ENCODE measurements around the gene ISCU. TPM values are rescaled to one million over a fixed set of nuclear protein-coding genes. Genes with fewer than 3 reads are reported as not detected.

Gene ISCU
- total RNA-seq, 4 donors from 2014 or later = 232 to 337 (median 249) TPM

DNA sequence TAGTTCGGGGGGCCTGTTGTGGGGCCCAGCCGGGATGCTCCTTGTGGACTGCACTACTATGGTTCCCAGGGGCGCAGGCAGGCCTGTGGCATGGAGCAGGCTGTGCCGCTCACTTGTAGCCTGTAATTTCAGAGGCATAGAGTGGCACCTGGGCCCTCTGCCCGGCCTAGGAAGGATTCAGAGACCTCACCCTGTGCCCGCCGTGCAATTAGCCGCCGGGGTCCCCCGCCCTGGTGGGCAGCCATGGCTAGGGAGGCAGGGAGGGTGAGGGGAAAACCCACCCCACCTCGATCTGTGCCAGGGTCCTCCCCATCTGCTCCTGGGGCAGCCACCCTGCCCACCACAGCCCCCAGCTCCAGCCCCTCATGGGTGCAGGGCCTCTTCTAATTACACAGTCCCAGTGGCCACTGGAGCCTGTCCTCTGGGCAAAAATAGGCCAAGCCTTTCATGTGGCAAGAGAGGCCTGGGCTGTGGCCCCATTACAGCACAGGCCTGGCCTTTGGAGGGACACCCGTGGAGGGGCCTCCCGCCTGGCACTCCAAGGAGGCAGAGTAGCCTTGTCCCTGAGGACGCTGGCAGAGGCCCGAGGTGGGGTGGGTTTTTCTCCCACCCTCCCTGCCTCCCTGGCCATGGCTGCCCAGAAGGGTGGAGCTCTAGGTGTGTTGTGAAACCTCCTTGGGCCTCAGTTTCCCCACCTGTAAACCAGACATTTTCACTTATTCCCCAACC is 40.7 kb downstream of the ISCU start:
- H3K4me3 ChIP-seq = no peak overlapping the region
- no peaks in the 10 kb centered on the region for H3K9me3 ChIP-seq
- H3K4me1 ChIP-seq = no peaks in the 10 kb centered on the region
- TF ChIP-seq CTCF (IDR thresholded peaks at IDR 0.05 in 4 of 5, conservative IDR thresholded peaks at IDR 0.05 in 1 of 5) = no peak
- no peak for TF ChIP-seq POLR2A (IDR thresholded peaks at IDR 0.05)
- intact Hi-C loops (cut with DNase I; ENCODE audit: low total_unique reads) = no loop called here
- H3K27me3 ChIP-seq = no peaks in the 10 kb centered on the region
- H3K36me3 ChIP-seq = no peaks in the 10 kb centered on the region
- DNase-seq (no peak), ATAC-seq (no peak)
- in situ Hi-C loops (cut with MboI; ENCODE audit: low sequenced_read_pairs in 4 of 4) = no loop called here
- no peak overlapping the region for H3K27ac ChIP-seq

DNA sequence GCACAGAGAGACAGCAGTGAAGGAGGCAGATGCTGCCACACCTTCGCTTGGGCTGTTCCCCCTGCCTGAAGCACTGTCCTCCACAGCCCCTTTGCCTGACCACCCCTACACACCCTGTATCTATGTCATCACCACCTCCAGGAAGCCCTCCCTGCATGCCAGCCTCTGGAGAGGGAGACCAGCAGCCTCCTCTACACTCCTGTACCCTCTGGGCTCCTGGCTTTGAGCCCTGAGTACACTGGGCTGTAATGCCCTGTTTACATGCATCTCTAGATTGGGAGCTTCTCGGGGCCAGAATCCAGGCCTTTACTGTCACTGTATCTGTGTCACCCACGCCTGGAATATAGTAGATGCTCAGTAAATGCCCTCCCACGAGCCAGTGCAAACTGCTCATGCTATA is 41.3 kb downstream of the ISCU start:
- H3K4me1 ChIP-seq = no peaks in the 10 kb centered on the region
- in situ Hi-C loops (cut with MboI; ENCODE audit: low sequenced_read_pairs in 4 of 4) = no loop called here
- intact Hi-C loops (cut with DNase I; ENCODE audit: low total_unique reads) = no loop called here
- DNase-seq (no peak), ATAC-seq (no peak)
- H3K27ac ChIP-seq = no peak overlapping the region
- no peaks in the 10 kb centered on the region for H3K27me3 ChIP-seq
- no peak for TF ChIP-seq POLR2A (IDR thresholded peaks at IDR 0.05)
- TF ChIP-seq CTCF (IDR thresholded peaks at IDR 0.05 in 4 of 5, conservative IDR thresholded peaks at IDR 0.05 in 1 of 5) = no peak
- H3K36me3 ChIP-seq = no peaks in the 10 kb centered on the region
- no peaks in the 10 kb centered on the region for H3K9me3 ChIP-seq
- H3K4me3 ChIP-seq = no peak overlapping the region

DNA sequence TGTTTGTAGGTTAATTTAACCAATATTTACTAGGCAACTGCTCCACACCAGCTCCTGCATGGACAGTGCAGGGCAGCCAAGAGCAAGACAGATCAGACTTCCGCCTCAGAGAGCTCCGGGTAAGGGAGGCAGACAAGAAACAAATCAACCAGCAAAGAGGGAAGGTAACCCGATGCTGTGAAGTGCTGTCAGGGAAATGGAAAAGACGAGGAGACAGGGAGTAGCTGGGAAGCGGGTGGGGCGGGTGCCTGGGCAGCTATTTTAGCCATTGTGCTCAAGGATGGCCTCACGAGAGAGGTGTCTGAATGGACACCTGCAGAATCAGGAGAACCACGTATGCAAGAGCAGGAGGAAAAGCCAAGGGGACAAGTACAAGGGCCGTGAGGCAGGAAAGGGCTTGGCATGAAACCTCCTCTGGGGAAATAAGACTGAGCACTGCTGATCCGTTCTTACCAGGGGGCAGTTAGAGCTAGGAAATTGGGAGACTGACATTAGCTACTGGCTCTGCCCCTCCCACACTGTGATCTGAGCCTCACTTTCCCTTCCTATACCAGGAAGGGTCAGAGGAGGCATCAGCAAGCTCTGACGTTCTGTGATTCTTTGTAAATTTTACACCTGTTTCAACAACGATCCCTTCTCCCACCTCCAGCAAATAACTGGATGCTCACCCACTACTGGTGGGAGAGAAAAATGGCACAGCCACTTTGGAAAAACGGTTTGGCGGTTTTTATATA is 42.0 kb downstream of the ISCU start:
- no peak overlapping the region for H3K4me3 ChIP-seq
- in situ Hi-C loops (cut with MboI; ENCODE audit: low sequenced_read_pairs in 4 of 4) = no loop called here
- intact Hi-C loops (cut with DNase I; ENCODE audit: low total_unique reads) = no loop called here

GRCh38 chr12:108605000-108605689 is 42.7 kb downstream of the ISCU start:
- Histone ChIP-seq H3K4me3 (no peak overlapping the region), H3K9me3 (no peaks in the 10 kb centered on the region), H3K27ac (no peak overlapping the region), H3K27me3 (no peaks in the 10 kb centered on the region), H3K36me3 (no peaks in the 10 kb centered on the region), H3K4me1 (no peaks in the 10 kb centered on the region)
- no peak for ATAC-seq
- DNase-seq = no peak
- intact Hi-C loops (cut with DNase I; ENCODE audit: low total_unique reads) = no loop called here
- in situ Hi-C loops (cut with MboI; ENCODE audit: low sequenced_read_pairs in 4 of 4) = no loop called here
- TF ChIP-seq CTCF (IDR thresholded peaks at IDR 0.05 in 4 of 5, conservative IDR thresholded peaks at IDR 0.05 in 1 of 5) (no peak), POLR2A (IDR thresholded peaks at IDR 0.05) (no peak)

More for the DNA sequence above, 42.0 kb downstream of the ISCU start:
- ATAC-seq (no peak), DNase-seq (no peak)
- H3K4me1 ChIP-seq = no peaks in the 10 kb centered on the region
- H3K9me3 ChIP-seq = no peaks in the 10 kb centered on the region
- H3K27me3 ChIP-seq = no peaks in the 10 kb centered on the region
- no peak overlapping the region for H3K27ac ChIP-seq
- TF ChIP-seq POLR2A (IDR thresholded peaks at IDR 0.05) (no peak), CTCF (IDR thresholded peaks at IDR 0.05 in 4 of 5, conservative IDR thresholded peaks at IDR 0.05 in 1 of 5) (no peak)
- no peaks in the 10 kb centered on the region for H3K36me3 ChIP-seq

All from gastrocnemius medialis (tissue), 4 donors.